ENCODE results near the gene GALNT6. TPM values are rescaled to one million over a fixed set of nuclear protein-coding genes. Genes with fewer than 3 reads are reported as not detected.
A peak's percentile ranks its signal among the peaks of the same experiment; 100 is the strongest.

Gene GALNT6
- total RNA-seq, 6 experiments from 2014 or later, result 68.2 to 93.9 (median 71.7) TPM

DNA sequence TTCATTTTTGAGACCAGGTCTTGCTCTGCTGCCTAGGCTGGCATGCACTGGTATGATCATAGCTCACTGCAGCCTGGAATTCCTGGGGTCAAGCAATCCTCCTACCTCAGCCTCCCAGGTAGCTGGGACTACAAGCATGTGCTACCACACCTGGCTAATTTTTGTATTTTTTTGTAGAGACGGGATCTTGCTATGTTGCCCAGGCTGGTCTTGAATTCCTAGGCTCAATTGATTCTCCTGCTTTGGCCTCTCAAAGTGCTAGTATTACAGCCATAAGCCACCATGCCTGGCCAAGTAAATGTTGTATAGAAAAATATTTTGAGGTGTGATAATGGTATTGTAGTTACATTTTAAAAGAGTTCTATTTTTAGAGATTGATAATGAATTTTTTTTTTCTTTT, 79.8 kb downstream of the GALNT6 start:
- no peak for TF ChIP-seq CTCF (IDR thresholded peaks at IDR 0.05)
- no peak for DNase-seq
- Mint-ChIP-seq H3K27ac (no peak overlapping the region), H3K4me3 (no peak overlapping the region), H3K27me3 (ENCODE audit: insufficient read depth) (no peaks in the 10 kb centered on the region; the same call in none of the 2 replicates), H3K4me1 (ENCODE audit: low read depth) (peaks cover 20% of the 10 kb centered on the region), H3K9me3 (no peaks in the 10 kb centered on the region), H3K36me3 (ENCODE audit: low read depth) (no peaks in the 10 kb centered on the region)

DNA sequence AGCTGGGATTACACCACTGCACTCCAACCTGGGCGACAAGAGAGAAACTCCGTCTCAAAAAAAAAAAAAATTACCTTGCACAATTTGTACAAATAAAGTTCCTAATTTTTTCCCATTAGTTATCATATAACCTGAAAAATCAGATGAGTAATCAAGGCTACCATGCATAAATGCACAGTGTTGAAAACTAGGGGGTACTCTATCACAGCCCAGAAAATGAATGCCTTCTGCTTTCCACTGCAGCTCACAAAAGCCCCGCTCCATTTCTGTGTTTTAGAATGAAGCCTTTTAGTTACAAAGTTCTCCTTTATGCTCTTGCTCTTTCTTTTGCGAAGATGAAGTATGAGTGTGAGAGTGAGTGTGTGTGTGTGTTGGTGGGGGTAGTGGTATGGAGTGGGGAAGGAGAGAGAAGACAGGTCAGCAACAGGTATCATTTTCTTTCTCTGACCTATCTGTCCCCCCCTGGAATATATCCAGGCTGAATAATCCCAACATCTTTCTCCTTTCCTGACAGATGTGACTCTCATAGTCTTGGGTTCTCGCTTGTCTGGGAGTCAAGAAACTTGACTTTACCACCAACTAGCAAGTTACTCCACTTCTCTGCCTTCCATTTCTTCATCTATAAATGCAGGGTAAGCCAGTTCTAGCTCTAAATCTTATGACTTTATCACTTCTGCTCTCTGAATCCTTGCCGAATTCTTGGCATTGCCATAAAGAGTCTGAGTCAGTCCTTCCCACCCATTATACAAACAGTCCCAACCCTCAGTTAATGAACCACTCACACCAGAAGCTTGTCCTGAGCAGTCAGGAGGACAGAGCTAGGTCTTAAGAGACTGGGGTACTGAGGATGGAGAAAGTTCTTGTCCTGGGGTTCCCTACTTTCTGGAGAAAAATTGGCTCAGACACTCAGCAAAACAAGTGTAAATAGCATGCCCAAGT, 83.3 kb downstream of the GALNT6 start:
- H3K36me3 Mint-ChIP-seq (ENCODE audit: low read depth), result no peaks in the 10 kb centered on the region
- TF ChIP-seq CTCF (IDR thresholded peaks at IDR 0.05), result no peak
- peak; percentile 85 for DNase-seq
- no peaks in the 10 kb centered on the region for H3K9me3 Mint-ChIP-seq
- peak overlapping the region; percentile 63 for H3K27ac Mint-ChIP-seq
- peaks cover 20% of the 10 kb centered on the region for H3K4me1 Mint-ChIP-seq (ENCODE audit: low read depth)
- H3K27me3 Mint-ChIP-seq (ENCODE audit: insufficient read depth), result peaks cover 6% of the 10 kb centered on the region
- peak overlapping the region; percentile 46 for H3K4me3 Mint-ChIP-seq

- H3K27me3 Mint-ChIP-seq (ENCODE audit: insufficient read depth), result peaks cover 12% of the 10 kb centered on the region
- no peaks in the 10 kb centered on the region for H3K36me3 Mint-ChIP-seq (ENCODE audit: low read depth)
- H3K27ac Mint-ChIP-seq, result no peak overlapping the region
- peaks cover 20% of the 10 kb centered on the region for H3K4me1 Mint-ChIP-seq (ENCODE audit: low read depth)
- DNase-seq, result no peak
- H3K4me3 Mint-ChIP-seq, result no peak overlapping the region
- no peak for TF ChIP-seq CTCF (IDR thresholded peaks at IDR 0.05)
- H3K9me3 Mint-ChIP-seq, result no peaks in the 10 kb centered on the region
These were observed 84.7 kb downstream of the GALNT6 start for GRCh38 chr12:51306507-51306906.

Other genes starting within 250 kb of the GALNT6 start
- gene TFCP2, start 218.3 kb downstream of the GALNT6 start, total RNA-seq (2021; fragmentation: NEBNext Ultra II Directional; extraction: Animal tissue kit (Norgen Biotek cat#: 25700)), result 10 to 100 TPM; 23.6 to 26.5 (median 25.8) TPM
- 1 to 10 TPM; 3.6 to 5.8 (median 4.2) TPM for gene POU6F1, start 173.3 kb downstream of the GALNT6 start, total RNA-seq (2021; fragmentation: NEBNext Ultra II Directional; extraction: Animal tissue kit (Norgen Biotek cat#: 25700))
- 100 to 1,000 TPM in 4 of 6 experiments, 10 to 100 TPM in 2; 84.7 to 137 (median 117) TPM for gene DAZAP2, start 152.6 kb downstream of the GALNT6 start, total RNA-seq (2021; fragmentation: NEBNext Ultra II Directional; extraction: Animal tissue kit (Norgen Biotek cat#: 25700))
- 10 to 100 TPM; 30.0 to 43.5 (median 32.5) TPM for gene SMAGP, start 121.0 kb downstream of the GALNT6 start, total RNA-seq (2021; fragmentation: NEBNext Ultra II Directional; extraction: Animal tissue kit (Norgen Biotek cat#: 25700))
- gene BIN2, start 67.2 kb downstream of the GALNT6 start, total RNA-seq (2021; fragmentation: NEBNext Ultra II Directional; extraction: Animal tissue kit (Norgen Biotek cat#: 25700)), result not detected
- not detected for gene CELA1, start 44.7 kb downstream of the GALNT6 start, total RNA-seq (2021; fragmentation: NEBNext Ultra II Directional; extraction: Animal tissue kit (Norgen Biotek cat#: 25700))
- 10 to 100 TPM; 10.2 to 21.9 (median 14.4) TPM for gene SLC4A8, start 33.4 kb upstream of the GALNT6 start, total RNA-seq (2021; fragmentation: NEBNext Ultra II Directional; extraction: Animal tissue kit (Norgen Biotek cat#: 25700))
- 10 to 100 TPM; 13.4 to 16.0 (median 15.3) TPM for gene SCN8A, start 199.8 kb upstream of the GALNT6 start, total RNA-seq (2021; fragmentation: NEBNext Ultra II Directional; extraction: Animal tissue kit (Norgen Biotek cat#: 25700))